NCI-H526 treated with DMSO at 0.1 percent for 48 hours (cell line): ENCODE measurements around the gene RAPGEF2.
A peak's percentile ranks its signal among the peaks of the same experiment; 100 is the strongest.
"Not testable (repeated sequence)": the region's sequence is repeated elsewhere in the genome, so short reads cannot be mapped to it uniquely, and the experiment has no call there.

ENCODE experiments used
- DNase-seq: peaks from one replicate; lab custom pipeline; 2025; lab: John Stamatoyannopoulos, UW

Gene RAPGEF2

GRCh38 chr4:159239629-159240028 is 136.8 kb downstream of the RAPGEF2 start:
- no peak for DNase-seq

GRCh38 chr4:159240046-159240445 is 137.2 kb downstream of the RAPGEF2 start:
- no peak for DNase-seq

GRCh38 chr4:159240687-159241086 is 137.8 kb downstream of the RAPGEF2 start:
- DNase-seq = no peak

- DNase-seq = peak; percentile 7
Observed at GRCh38 chr4:159242427-159242826, 139.5 kb downstream of the RAPGEF2 start.

- DNase-seq = no peak
Observed at GRCh38 chr4:159248384-159249178, 145.7 kb downstream of the RAPGEF2 start.

GRCh38 chr4:159250751-159251325 is 148.0 kb downstream of the RAPGEF2 start:
- DNase-seq = no peak

GRCh38 chr4:159251580-159251979 is 148.7 kb downstream of the RAPGEF2 start:
- not testable (repeated sequence) for DNase-seq

- DNase-seq = no peak
Observed at GRCh38 chr4:159252491-159252890, 149.6 kb downstream of the RAPGEF2 start.

GRCh38 chr4:159256037-159256436 is 153.2 kb downstream of the RAPGEF2 start:
- DNase-seq = no peak

GRCh38 chr4:159258889-159259560 is 156.1 kb downstream of the RAPGEF2 start:
- no peak for DNase-seq

- no peak for DNase-seq
Observed at GRCh38 chr4:159264057-159264456, 161.2 kb downstream of the RAPGEF2 start.

- no peak for DNase-seq
Observed at GRCh38 chr4:159266981-159267868, 164.3 kb downstream of the RAPGEF2 start.

- DNase-seq = no peak
Observed at GRCh38 chr4:159267869-159268285, 165.0 kb downstream of the RAPGEF2 start.

- no peak for DNase-seq
Observed at GRCh38 chr4:159268607-159269006, 165.7 kb downstream of the RAPGEF2 start.

- no peak for DNase-seq
Observed at GRCh38 chr4:159269116-159269515, 166.2 kb downstream of the RAPGEF2 start.

- DNase-seq = no peak
Observed at GRCh38 chr4:159269956-159270355, 167.1 kb downstream of the RAPGEF2 start.

- DNase-seq = no peak
Observed at GRCh38 chr4:159271856-159272255, 169.0 kb downstream of the RAPGEF2 start.

GRCh38 chr4:159272273-159273140 is 169.6 kb downstream of the RAPGEF2 start:
- no peak for DNase-seq

GRCh38 chr4:159273141-159273438 is 170.2 kb downstream of the RAPGEF2 start:
- no peak for DNase-seq

GRCh38 chr4:159273841-159274240 is 171.0 kb downstream of the RAPGEF2 start:
- DNase-seq = no peak

GRCh38 chr4:159278399-159278798 is 175.5 kb downstream of the RAPGEF2 start:
- no peak for DNase-seq
